Nephron (organoid): ENCODE measurements around the gene CREB3L2.

ENCODE experiments used
- H3K27ac Mint-ChIP-seq, 3 experiments: 2 replicates each; pipeline ENCODE4 v1.8.0; 2020; ENCODE audit warnings: mixed read lengths in 3 of 3, mild to moderate bottlenecking in 2 of 3, moderate library complexity in 1 of 3
- H3K27me3 Mint-ChIP-seq: 2 replicates; pipeline ENCODE4 v1.8.0; 2021; ENCODE audit warnings: low read depth, mild to moderate bottlenecking, moderate library complexity, mixed read lengths
- H3K36me3 Mint-ChIP-seq: 2 replicates; pipeline ENCODE4 v1.8.0; 2020; ENCODE audit warnings: low read depth, mixed read lengths
- H3K4me1 Mint-ChIP-seq: 2 replicates; pipeline ENCODE4 v1.8.0; 2020; ENCODE audit warnings: mixed read lengths
- H3K4me3 Mint-ChIP-seq, 3 experiments: 2 replicates each; pipeline ENCODE4 v1.8.0; 2020; ENCODE audit warnings: mild to moderate bottlenecking in 3 of 3, mixed read lengths in 3 of 3, moderate library complexity in 2 of 3
- H3K9me3 Mint-ChIP-seq: 2 replicates; pipeline ENCODE4 v1.8.0; 2020; ENCODE audit warnings: mixed read lengths
- TF ChIP-seq, protein P1 (sequence below), 3 experiments: fragments of 200-600 bp; sonication (generic); IDR thresholded peaks; one replicate each; pipeline ENCODE4 v1.5.0; 2021; ENCODE audit warnings: antibody characterized with exemption in 3 of 3; ENCODE audit not compliant: unreplicated experiment in 3 of 3

The CREB3L2 gene

GRCh38 chr7:137949416-137950262 lies 52.2 kb downstream of the CREB3L2 start:
- no peak overlapping the region for H3K27ac Mint-ChIP-seq
- H3K4me3 Mint-ChIP-seq, result no peak overlapping the region
- TF ChIP-seq, protein P1, sequence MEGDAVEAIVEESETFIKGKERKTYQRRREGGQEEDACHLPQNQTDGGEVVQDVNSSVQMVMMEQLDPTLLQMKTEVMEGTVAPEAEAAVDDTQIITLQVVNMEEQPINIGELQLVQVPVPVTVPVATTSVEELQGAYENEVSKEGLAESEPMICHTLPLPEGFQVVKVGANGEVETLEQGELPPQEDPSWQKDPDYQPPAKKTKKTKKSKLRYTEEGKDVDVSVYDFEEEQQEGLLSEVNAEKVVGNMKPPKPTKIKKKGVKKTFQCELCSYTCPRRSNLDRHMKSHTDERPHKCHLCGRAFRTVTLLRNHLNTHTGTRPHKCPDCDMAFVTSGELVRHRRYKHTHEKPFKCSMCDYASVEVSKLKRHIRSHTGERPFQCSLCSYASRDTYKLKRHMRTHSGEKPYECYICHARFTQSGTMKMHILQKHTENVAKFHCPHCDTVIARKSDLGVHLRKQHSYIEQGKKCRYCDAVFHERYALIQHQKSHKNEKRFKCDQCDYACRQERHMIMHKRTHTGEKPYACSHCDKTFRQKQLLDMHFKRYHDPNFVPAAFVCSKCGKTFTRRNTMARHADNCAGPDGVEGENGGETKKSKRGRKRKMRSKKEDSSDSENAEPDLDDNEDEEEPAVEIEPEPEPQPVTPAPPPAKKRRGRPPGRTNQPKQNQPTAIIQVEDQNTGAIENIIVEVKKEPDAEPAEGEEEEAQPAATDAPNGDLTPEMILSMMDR (IDR thresholded peaks at IDR 0.05; ENCODE audit: unreplicated experiment in 3 of 3), result no peak
- peaks cover 37% of the 10 kb centered on the region for H3K4me1 Mint-ChIP-seq
- H3K9me3 Mint-ChIP-seq, result no peaks in the 10 kb centered on the region
- H3K36me3 Mint-ChIP-seq, result peaks cover 8% of the 10 kb centered on the region
- H3K27me3 Mint-ChIP-seq, result no peaks in the 10 kb centered on the region

DNA sequence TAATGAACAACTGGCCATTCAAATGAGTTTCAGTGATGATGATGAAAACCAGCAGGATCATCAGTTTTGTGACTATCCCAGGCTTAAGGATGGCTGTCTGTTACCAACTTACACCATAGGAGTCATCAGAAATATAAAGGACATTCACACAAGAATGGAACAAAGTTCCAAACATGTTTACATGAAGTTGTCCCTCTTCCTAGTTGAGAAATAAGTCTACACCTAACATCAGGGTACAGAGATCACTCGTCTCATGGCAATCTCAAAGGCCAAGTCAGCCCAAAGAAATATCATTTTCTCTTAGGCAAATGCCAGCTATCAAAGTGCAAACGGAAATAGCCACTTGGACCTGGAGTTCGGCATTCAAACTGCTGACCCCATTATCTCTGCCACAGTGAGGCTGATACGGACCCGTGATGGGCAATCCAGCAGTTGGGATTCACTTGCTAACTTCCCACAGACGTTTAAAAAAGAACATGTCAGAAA lies 53.0 kb downstream of the CREB3L2 start:
- no peak overlapping the region for H3K4me3 Mint-ChIP-seq
- H3K4me1 Mint-ChIP-seq, result peaks cover 35% of the 10 kb centered on the region
- H3K36me3 Mint-ChIP-seq, result peaks cover 8% of the 10 kb centered on the region
- no peak overlapping the region for H3K27ac Mint-ChIP-seq
- TF ChIP-seq, protein P1 (IDR thresholded peaks at IDR 0.05; ENCODE audit: unreplicated experiment in 3 of 3), result no peak
- no peaks in the 10 kb centered on the region for H3K27me3 Mint-ChIP-seq
- H3K9me3 Mint-ChIP-seq, result no peaks in the 10 kb centered on the region

DNA sequence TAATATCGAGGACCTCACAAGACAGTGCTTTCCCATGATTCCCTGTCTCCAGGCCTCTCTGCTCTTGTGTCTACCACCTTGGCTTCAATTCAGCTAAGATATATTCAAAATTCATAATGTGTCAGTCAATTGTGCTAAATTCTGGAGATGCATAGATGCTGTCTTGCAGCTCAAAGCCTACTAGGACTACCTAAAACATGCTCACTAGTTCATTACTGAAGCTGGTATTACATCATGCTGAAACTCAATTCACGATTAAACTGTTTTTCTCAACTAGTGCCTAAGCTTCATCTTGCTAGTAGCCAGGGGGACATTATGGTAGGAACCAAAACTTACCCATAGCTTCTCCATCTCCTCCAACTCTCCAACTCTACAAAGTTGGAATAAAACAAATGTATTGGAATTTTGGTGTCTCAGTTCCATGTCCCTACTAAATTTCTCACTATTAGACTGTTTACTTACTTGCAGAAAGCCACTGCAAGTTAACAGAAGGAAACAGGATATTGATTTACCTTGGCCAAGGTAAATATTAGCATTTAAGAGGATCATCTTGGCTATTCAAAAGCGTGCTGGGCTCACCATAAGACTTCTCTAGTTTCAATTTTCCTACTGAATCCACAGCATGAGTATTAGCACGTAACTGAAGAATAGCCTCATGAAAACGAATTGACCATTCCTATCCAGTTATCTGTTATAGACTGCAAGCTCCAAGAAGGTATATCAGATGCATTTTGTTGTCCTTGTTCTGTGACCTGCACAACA lies 53.6 kb downstream of the CREB3L2 start:
- TF ChIP-seq, protein P1 (IDR thresholded peaks at IDR 0.05; ENCODE audit: unreplicated experiment in 3 of 3), result no peak
- Mint-ChIP-seq H3K27ac (no peak overlapping the region), H3K36me3 (peaks cover 8% of the 10 kb centered on the region), H3K9me3 (no peaks in the 10 kb centered on the region), H3K4me1 (peaks cover 35% of the 10 kb centered on the region), H3K4me3 (no peak overlapping the region), H3K27me3 (no peaks in the 10 kb centered on the region)

DNA sequence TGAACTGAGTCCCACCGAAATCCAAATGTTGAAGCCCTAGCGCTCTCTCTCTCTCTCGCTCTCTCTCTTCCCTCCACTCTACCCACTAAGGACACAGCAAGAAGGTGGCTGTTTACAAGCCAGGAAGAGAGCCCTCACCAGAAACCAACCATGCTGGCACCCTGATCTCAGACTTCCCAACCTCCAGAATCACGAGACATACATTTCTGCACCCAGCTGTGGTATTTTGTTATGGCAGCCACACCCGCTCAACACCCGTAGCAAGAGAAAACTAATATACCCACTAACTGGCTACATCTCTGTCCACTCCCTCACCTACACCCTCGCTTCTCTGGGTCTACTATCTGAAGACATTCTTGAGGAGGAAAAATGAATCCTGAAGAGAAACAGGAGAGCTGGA lies 54.8 kb downstream of the CREB3L2 start:
- TF ChIP-seq, protein P1 (IDR thresholded peaks at IDR 0.05; ENCODE audit: unreplicated experiment in 3 of 3), result no peak
- no peak overlapping the region for H3K27ac Mint-ChIP-seq
- H3K9me3 Mint-ChIP-seq, result no peaks in the 10 kb centered on the region
- H3K4me1 Mint-ChIP-seq, result peaks cover 36% of the 10 kb centered on the region
- no peak overlapping the region for H3K4me3 Mint-ChIP-seq
- peaks cover 7% of the 10 kb centered on the region for H3K36me3 Mint-ChIP-seq
- no peaks in the 10 kb centered on the region for H3K27me3 Mint-ChIP-seq

- peaks cover 44% of the 10 kb centered on the region for H3K4me1 Mint-ChIP-seq
- no peak overlapping the region for H3K4me3 Mint-ChIP-seq
- H3K9me3 Mint-ChIP-seq, result no peaks in the 10 kb centered on the region
- H3K27ac Mint-ChIP-seq, result peak overlapping the region in 2 of 3 experiments; percentile 7 to 42
- H3K36me3 Mint-ChIP-seq, result peaks cover 10% of the 10 kb centered on the region
- TF ChIP-seq, protein P1 (IDR thresholded peaks at IDR 0.05; ENCODE audit: unreplicated experiment in 3 of 3), result no peak
- H3K27me3 Mint-ChIP-seq, result no peaks in the 10 kb centered on the region
Observed at GRCh38 chr7:137946011-137946410, 55.9 kb downstream of the CREB3L2 start.
